ENCODE results near the gene MBD5. TPM values are rescaled to one million over a fixed set of nuclear protein-coding genes. Genes with fewer than 3 reads are reported as not detected.
"Not testable (repeated sequence)": the region's sequence is repeated elsewhere in the genome, so short reads cannot be mapped to it uniquely, and the experiment has no call there.

MBD5 gene
- 1 to 10 TPM; 2.9 to 8.1 (median 4.5) TPM for polyA plus RNA-seq

DNA sequence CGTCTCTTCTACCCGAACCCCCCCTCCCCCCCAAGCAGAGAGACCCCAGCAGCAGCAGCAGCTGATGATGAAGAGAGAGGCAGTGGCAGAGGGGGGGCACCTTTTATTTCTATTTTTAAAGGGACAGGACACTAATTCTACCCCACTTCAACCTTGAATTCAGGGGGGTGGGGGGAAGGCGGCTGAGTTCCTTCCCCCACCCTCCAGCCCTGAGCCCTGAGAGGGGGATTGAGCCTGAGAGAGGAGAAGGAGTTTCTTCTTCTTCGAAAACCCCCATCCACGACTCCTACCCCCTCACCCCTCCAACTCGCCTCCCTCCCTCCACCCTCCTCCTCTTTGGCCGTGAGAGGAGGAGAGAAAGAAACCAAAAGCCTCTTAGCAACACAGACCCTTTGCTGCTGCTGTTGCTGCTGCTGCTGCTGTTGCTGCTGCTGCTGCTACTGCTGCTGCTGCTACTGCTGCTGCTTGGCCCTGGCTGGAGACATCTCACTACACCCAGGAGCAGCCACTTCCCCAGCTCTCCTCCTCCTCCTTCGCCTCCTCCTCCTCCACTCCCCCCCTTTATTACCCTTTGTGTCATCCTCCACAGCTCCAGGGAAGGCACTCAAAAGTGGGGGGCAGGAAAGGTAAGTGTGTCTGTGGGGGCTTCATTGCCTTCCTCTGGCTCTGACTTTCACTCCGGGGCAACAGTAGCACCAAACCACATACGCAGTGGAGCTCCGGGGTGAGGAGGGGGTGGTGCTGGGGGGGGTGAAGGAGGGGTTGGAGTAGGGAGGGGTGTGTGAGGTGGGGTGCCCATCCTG lies at the start of gene MBD5:
Gene MBD5, plus strand, starts transcription at position 33 of the 803 bp plus-strand sequence.
- WGBS, 3 donors = 0 to 1% (median 0%) methylated on average over 9 to 11 of the region's 11 CpGs
- H3K27ac ChIP-seq (ENCODE audit: low read depth, low read length) = peak within 1 kb of the TSS; percentile 97

DNA sequence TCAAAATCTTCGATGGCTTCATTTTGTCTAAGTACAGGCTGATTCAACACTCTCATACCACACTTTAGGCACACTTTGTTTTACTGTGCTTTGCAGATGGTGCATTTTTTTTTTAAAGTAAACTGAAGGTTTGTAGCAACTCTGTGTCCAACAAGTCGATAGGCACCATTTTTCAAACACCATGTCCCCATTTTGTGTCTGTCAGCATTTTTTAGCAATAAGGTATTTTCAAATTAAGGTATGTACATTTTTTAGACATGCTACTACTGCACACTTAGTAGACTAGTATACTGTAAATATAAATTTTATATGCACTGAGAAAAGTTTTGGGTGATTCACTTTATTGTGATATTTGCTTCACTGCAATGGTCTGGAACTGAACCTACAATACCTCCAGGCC lies 44.8 kb upstream of the MBD5 start:
- H3K27ac ChIP-seq (ENCODE audit: low read depth, low read length) = no peak overlapping the region
- 81 to 91% (median 81%) methylated on average over 2 of the region's 2 CpGs for WGBS, 3 donors

DNA sequence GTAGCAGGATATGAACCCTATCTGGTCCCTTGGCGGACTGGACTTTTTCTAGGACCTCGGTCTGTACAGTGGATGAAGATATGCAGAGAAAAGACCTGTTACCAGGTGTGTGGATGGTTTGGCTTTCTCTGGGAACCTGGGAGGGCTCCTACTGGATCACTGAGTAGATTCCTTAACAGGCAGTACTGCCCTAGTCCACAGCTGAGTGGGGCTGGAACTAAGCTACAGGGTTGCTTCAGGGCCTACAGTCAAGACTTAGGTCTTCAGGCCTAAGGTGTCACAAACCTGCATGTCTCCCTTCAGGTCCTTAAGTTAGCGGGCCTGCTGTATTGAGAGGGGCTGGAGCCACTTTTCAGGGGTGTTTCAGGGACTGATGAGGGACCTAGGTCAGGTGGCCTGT lies 43.2 kb upstream of the MBD5 start:
- 94 to 100% (median 97%) methylated on average over 3 of the region's 3 CpGs for WGBS, 3 donors
- H3K27ac ChIP-seq (ENCODE audit: low read depth, low read length) = no peak overlapping the region

DNA sequence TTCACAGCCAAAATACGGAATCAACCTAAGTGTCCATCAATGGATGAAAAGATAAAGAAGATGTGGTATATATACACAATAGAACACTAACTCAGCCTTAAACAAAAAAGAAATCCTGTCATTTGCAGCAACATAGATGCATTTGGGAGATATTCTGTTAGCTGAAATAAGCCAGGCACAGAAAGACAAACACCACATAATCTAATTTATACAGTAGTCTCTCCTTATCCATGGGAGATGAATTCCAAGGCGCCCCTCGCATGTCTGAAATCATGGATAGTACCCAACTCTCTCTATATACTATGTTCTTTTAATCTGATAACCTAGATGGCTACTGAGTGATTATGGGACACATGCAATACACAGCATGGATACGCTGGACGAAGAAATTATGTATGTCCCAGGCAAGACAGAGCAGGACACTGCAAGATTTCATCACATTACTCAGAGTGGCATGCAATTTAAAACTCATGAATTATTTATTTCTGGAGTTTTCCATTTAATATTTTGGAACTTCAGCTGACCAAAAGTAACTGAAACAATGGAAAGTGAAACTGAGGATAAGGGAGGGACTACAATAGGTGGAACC lies 39.9 kb upstream of the MBD5 start:
- no peak overlapping the region for H3K27ac ChIP-seq (ENCODE audit: low read depth, low read length)
- 94 to 98% (median 96%) methylated on average over 5 of the region's 5 CpGs for WGBS, 3 donors

DNA sequence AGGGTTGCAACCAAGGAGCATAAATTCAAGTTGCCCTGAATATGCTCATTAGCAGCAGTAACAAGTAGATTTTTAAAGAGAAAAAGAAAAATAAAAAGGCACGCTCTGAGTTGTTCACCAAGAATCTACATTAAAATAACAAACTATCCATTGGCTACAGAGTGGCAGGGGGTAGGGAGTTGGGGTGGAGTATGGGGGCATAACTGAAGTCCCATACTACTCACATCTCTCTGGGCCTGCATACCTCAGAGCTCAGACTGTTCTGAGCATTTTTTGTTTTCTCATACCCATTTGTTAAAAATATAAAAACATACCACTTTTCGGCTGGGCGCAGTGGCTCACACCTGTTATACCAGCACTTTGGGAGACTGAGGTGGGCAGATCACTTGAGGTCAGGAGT lies 31.8 kb upstream of the MBD5 start:
- WGBS, 3 donors = 95 to 97% (median 97%) methylated on average over 3 of the region's 3 CpGs

DNA sequence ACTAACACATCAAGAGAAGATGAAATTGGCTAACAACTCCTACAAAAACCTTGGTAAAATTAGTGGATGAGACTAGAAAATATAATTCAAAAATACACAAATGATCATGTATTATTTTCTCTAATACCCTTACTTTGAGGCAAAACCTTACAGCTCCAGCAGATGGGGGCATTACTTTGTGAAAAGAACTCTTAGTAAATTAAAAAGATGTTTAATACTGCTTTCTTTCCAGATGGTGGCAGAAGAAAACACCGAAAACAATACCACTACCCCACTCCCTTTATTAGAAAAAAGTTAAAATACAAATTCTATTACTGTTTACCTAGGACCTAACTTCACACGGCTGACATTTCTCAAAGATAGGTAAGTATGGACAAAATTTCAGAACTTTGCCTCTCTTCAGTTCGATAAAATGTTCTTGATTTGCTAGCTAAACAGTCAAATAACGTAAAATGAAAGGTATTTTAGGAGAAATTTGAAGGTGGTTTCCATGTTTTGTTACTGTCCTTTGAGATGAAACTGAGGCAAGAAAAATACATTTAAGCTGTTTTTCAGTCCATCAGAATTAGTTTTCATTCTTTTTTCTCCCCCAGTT lies 31.0 kb upstream of the MBD5 start:
- WGBS, 3 donors = 43 to 52% (median 50%) methylated on average over 4 of the region's 4 CpGs
- H3K27ac ChIP-seq (ENCODE audit: low read depth, low read length) = no peak overlapping the region

More for the DNA sequence above, 31.8 kb upstream of the MBD5 start:
- H3K27ac ChIP-seq (ENCODE audit: low read depth, low read length) = no peak overlapping the region

DNA sequence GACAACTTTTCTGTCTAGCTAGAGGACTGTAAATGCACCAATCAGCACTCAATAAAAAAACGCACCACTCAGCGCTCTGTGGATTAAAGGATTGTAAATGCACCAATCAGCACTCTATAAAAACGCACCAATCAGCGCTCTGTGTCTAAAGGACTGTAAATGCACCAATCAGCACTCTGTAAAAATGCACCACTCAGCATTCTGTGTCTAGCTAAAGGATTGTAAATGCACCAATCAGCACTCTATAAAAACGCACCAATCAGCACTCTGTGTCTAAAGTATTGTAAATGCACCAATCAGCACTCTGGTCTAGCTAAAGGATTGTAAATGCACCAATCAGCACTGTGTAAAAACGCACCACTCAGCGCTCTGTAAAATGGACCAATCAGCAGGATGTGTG lies 25.9 kb upstream of the MBD5 start:
- not testable (repeated sequence) for H3K27ac ChIP-seq (ENCODE audit: low read depth, low read length)
- WGBS, 3 donors = 97 to 100% (median 98%) methylated on average over 7 of the region's 7 CpGs

DNA sequence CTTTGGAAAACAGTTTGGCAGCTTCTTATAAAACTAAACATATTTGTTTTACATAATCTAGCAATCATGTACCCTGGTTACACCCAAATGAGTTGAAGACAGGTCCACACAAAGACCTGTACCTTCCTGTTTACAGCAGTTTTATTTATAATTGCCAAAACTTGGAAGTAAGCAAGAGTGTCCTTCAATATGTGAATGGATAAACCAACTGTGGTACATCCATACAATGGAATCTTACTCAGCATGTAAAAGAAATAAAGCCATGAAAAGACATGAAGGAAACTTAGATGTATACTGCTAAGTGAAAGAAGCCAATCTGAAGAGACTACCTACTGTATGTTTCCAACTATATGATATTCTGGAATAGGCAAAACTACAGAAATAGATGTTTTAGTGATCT lies 24.1 kb upstream of the MBD5 start:
- no peak overlapping the region for H3K27ac ChIP-seq (ENCODE audit: low read depth, low read length)

DNA sequence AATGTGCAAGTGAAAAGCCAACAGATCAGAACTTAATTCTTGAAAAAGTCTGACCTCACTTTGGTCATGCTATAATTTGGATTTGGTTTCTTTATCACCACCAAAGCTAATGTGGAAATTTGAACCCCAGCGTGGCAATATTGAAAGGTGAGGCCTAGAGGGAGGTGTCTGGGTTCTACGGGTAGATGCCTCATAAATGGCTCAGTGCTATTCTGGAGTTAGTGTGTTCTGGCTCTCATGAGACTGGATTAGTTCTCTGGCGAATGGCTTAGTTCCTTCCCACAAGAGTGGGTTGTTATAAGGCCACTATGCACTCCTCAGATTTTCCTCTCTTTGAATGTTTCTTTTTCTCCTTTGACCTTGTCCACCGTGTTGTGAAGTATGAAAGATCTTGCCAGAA lies 22.7 kb upstream of the MBD5 start:
- 77 to 87% (median 85%) methylated on average over 4 of the region's 4 CpGs for WGBS, 3 donors
- no peak overlapping the region for H3K27ac ChIP-seq (ENCODE audit: low read depth, low read length)

DNA sequence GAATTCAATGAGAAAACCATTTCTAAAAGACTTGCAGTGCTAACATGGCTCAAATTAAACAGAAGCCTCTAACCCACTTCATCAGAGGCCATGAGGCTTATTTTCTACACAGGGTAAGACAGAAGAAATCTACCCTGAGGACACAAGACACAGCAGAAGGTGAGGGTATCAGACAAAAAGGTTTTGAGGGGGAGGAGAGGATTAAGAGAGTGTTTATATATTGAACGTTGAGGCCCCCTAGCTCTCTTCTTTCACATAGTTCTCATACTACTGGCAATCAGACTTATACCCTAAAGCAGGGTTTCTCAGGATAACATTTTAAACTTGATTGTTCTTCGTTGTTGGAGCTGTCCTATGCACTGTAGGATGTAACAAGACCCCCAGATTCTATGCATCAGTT lies 21.8 kb upstream of the MBD5 start:
- no peak overlapping the region for H3K27ac ChIP-seq (ENCODE audit: low read depth, low read length)
- WGBS, 3 donors = 62 to 66% (median 63%) methylated on average over 2 of the region's 2 CpGs

DNA sequence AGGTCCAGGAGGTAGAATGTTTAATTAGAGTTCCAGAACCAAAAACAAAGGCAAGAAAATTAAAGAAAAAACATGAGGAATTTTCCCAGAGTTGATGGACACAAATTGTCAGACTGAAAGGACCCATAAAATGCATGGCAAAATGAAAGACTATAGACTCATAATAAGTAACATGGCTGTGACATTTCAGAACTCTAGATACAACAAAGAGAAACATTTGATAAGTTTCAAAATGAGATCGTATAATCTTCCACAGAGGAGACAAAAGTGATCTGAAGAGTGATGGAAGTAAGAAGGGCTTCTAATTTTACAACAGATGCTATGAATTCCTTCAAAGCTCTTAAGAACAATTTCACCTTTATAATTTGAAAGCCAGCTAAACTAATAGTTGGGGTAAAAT lies 20.8 kb upstream of the MBD5 start:
- WGBS, 3 donors = 91 to 97% (median 94%) methylated on average over 1 of the region's 1 CpG

DNA sequence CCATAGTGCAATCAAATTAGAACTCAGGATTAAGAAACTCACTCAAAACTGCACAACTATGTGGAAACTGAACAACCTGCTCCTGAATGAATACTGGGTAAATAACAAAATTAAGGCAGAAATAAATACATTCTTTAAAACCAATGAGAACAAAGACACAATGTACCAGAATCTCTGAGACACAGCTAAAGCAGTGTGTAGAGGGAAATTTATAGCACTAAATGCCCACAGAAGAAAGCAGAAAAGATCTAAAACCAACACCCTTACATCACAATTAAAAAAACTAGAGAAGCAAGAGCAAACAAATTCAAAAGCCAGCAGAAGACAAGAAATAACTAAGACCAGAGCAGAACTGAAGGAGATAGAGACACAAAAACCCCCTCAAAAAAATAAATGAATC lies 18.5 kb upstream of the MBD5 start:
- H3K27ac ChIP-seq (ENCODE audit: low read depth, low read length) = not testable (repeated sequence)

More for the DNA sequence above, 20.8 kb upstream of the MBD5 start:
- H3K27ac ChIP-seq (ENCODE audit: low read depth, low read length) = no peak overlapping the region

DNA sequence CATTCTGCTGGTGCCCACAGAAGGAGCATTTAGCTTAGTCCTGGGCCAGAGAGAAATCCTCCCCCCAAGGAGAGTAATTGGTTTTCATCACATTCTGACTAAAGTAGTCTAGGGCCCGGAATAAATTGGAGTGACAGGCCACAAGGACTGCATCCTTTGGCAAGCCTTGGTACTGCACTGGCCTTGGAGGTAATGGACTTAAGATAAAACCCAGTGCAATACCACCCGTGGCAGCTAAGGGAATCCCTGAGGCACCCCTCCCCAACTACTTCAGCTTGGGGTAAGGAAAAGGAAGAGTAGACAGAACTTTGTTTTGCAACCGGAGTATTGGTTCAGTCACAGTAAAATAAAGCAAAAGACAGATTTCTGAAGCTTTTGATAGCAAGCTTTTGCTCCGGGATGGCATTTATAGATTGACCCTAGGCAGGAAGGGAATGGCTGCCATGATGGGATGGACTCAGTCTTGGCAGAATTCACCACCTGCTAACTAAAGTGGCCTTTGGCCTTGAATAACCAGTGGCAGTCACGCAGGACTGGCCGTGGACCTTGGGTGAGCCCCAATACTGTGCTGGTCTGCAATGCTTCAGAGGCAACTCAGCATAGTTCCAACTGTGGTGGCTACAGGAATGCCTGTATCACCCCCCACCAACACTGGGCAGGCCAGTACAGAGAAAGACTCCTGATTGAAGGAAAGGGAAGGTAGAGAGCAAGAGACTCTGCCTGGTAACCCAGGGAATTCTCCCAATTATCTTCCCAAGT lies 14.5 kb upstream of the MBD5 start:
- H3K27ac ChIP-seq (ENCODE audit: low read depth, low read length) = no peak overlapping the region
- 74 to 94% (median 91%) methylated on average over 6 of the region's 6 CpGs for WGBS, 3 donors

DNA sequence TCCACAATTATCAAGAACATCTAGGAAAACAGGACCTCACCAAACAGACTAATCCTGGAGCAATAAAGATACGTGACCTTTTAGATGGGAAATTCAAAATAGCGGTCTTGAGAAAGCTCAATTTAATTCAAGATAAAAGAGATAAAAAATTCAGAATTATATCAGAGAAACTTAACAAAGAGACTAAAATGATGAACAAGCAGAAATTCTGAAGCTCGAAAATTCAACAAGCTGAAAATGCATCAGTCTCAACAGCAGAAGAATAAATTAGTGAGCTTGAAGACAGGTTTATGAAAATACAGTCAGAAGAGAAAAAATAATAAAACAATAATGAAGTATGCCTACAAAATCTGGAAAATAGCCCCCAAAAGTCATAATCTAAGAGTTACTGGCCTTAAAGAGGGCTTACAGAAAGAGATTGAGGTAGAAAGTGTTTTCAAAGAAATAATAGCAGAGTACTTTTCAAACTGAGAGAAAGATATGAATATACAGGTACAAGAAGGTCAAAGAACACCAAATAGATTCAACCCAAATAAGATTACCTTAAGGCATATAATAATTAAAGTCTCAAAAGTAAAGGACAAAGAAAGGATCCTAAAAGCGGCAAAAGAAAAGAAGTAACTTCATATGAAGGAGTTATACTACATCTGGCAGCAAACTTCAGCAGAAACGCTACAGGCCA lies 13.5 kb upstream of the MBD5 start:
- WGBS, 3 donors = 78 to 98% (median 79%) methylated on average over 5 of the region's 5 CpGs
- H3K27ac ChIP-seq (ENCODE audit: low read depth, low read length) = no peak overlapping the region

DNA sequence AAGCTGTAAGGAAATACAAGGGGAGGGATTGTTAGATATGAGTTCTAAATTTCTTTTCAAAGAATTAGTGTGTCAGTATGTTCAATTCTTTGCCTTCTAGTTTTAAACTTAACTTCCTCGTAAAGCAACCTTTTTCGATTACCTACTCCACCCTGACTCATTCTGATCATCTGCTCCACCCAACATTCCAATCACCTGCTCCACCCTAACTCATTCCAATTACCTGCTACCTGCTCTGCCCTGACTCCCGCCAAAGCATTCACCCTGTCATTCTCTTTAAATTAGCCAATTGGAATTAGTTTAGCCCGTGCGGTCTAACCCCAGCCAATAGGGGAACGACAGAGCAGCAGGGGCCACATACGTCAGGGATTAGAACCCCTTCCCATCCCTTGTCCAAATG lies 12.5 kb upstream of the MBD5 start:
- 97 to 99% (median 98%) methylated on average over 7 of the region's 7 CpGs for WGBS, 3 donors
- not testable (repeated sequence) for H3K27ac ChIP-seq (ENCODE audit: low read depth, low read length)

DNA sequence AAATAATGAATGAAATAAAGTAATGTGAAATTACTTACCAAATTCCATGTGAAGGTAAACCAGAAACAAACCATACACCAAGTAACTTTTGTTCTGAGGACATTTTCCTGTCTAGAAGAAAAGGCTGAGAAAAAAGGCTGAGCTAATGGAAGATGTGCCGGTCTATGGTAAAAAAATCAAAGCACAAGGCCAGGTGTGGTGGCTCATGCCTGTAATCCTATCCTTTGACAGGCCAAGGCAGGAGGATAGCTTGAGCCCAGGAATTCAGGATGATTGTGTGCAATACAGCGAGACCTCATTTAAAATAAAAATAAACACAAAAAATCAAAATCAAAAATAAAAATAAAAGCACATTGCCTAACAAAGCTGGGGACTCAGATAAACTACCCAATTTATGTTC lies 7.0 kb upstream of the MBD5 start:
- no peak overlapping the region for H3K27ac ChIP-seq (ENCODE audit: low read depth, low read length)
- WGBS, 3 donors = 89 to 100% (median 95%) methylated on average over 2 of the region's 2 CpGs

DNA sequence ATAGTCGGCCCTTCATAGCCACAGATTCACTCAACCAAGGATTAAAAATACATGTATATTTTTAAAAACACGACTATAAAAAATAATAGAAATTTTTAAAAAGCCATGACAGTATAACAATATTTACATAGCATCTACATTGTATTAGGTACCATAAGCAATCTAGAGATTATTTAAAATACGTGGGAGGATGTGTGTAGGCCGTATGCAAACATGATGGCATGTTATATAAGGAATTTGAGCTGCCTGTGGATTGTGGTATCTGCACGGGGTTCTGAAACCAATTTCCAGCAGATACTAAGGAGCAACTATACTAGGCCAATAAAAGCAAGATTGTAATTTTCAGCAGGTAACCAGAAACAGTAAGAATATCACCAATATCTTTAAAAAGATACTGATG lies 6.3 kb upstream of the MBD5 start:
- H3K27ac ChIP-seq (ENCODE audit: low read depth, low read length) = no peak overlapping the region
- 78 to 87% (median 79%) methylated on average over 5 of the region's 5 CpGs for WGBS, 3 donors

DNA sequence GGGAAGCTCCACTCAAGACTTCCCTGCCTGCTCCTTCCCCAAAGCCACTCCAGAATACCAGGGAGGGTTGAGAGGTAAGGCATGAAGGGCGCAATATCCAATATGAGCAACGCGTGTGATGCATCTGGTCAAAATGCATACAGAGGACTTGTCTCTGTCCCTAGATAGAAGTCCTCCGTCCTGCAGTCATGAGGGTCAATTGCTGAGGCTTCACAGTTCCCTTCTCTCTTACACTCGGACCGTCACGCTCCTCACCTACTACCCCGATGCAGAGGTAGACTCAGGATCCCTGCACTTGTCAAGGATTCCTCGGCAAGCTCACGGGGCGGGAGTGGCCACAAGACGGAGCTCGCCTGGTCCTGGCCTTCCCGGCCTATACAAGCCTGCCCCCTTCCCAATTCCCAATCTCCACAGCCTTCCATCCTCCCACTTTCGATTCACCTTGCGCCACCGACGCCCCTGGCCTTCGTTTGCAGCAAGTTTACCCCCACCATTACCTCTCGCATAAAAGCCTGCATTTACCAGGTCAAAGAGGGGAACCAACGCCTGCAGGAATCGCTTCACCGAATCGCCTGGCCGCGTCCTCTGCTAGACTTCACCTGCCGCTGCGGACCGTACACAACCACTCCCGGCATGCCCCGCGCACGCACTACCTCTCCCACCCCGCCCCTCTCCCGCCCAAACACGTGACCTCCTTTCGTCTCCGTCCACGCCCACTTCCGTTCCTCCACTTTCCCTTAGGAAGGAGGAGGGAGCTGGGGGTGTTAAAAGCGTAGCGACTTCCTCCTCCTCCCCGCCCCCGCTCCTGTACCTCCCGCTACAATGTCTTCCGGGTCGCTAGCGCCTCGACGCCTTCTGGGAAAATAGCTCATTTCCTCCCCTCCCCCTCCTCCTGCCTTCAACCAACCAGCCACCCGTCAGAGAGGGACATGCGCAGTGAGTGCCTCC lies 506 bp upstream of the MBD5 start, which contains the start of gene ORC4:
Gene ORC4, minus strand, starts transcription at position 627 of the 948 bp plus-strand sequence. CDS start 44,779 bp downstream, outside the sequence.
- 0 to 1% (median 1%) methylated on average over 49 to 52 of the region's 52 CpGs for WGBS, 3 donors
- H3K27ac ChIP-seq (ENCODE audit: low read depth, low read length) = peak within 1 kb of the TSS; percentile 97

All from adipose tissue (tissue), 3 donors.